Measurements from ENCODE around the gene ACSF3.

DNA sequence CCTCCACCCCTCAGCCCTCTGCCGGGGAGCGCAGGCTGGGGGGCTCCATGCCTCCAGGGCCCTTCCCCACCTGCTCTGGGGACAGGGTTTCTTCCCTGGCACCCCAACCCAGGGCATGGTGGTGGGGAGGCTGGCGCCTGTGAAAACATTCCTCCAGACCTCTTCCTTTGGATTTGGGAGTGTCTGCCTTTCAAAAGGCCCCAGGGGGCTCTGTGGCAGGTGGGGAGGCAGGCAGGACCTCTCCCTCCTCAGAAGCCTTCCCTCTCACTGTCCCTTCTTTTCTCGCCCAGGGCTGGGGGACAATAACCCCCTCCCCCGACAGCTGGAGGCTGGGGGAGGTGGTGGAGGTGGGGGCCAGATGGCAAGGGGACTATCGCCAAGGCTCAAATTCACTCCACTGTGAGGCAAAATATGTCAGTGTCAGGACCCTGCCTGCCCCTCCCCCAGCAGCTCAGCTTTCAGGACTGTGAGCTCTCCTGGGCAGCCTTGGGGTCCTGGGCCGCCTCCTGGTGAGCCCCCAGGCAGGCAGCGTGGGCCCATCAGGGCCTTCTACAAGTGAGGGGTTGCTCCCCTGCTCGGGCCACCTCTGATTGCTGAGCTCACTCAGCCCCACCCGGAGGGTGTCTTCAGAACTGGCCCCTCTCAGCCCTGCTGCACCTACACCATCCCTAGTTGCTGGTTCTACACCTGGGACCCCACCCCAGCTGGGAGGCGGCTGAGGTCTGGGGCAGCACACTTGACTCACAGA is 79.7 kb downstream of the ACSF3 start:
- TF ChIP-seq, protein P1, sequence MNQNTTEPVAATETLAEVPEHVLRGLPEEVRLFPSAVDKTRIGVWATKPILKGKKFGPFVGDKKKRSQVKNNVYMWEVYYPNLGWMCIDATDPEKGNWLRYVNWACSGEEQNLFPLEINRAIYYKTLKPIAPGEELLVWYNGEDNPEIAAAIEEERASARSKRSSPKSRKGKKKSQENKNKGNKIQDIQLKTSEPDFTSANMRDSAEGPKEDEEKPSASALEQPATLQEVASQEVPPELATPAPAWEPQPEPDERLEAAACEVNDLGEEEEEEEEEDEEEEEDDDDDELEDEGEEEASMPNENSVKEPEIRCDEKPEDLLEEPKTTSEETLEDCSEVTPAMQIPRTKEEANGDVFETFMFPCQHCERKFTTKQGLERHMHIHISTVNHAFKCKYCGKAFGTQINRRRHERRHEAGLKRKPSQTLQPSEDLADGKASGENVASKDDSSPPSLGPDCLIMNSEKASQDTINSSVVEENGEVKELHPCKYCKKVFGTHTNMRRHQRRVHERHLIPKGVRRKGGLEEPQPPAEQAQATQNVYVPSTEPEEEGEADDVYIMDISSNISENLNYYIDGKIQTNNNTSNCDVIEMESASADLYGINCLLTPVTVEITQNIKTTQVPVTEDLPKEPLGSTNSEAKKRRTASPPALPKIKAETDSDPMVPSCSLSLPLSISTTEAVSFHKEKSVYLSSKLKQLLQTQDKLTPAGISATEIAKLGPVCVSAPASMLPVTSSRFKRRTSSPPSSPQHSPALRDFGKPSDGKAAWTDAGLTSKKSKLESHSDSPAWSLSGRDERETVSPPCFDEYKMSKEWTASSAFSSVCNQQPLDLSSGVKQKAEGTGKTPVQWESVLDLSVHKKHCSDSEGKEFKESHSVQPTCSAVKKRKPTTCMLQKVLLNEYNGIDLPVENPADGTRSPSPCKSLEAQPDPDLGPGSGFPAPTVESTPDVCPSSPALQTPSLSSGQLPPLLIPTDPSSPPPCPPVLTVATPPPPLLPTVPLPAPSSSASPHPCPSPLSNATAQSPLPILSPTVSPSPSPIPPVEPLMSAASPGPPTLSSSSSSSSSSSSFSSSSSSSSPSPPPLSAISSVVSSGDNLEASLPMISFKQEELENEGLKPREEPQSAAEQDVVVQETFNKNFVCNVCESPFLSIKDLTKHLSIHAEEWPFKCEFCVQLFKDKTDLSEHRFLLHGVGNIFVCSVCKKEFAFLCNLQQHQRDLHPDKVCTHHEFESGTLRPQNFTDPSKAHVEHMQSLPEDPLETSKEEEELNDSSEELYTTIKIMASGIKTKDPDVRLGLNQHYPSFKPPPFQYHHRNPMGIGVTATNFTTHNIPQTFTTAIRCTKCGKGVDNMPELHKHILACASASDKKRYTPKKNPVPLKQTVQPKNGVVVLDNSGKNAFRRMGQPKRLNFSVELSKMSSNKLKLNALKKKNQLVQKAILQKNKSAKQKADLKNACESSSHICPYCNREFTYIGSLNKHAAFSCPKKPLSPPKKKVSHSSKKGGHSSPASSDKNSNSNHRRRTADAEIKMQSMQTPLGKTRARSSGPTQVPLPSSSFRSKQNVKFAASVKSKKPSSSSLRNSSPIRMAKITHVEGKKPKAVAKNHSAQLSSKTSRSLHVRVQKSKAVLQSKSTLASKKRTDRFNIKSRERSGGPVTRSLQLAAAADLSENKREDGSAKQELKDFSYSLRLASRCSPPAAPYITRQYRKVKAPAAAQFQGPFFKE (tag by site-specific recombination; IDR thresholded peaks at IDR 0.05; ENCODE audit: borderline replicate concordance), result no peak
- TF ChIP-seq, protein P2, sequence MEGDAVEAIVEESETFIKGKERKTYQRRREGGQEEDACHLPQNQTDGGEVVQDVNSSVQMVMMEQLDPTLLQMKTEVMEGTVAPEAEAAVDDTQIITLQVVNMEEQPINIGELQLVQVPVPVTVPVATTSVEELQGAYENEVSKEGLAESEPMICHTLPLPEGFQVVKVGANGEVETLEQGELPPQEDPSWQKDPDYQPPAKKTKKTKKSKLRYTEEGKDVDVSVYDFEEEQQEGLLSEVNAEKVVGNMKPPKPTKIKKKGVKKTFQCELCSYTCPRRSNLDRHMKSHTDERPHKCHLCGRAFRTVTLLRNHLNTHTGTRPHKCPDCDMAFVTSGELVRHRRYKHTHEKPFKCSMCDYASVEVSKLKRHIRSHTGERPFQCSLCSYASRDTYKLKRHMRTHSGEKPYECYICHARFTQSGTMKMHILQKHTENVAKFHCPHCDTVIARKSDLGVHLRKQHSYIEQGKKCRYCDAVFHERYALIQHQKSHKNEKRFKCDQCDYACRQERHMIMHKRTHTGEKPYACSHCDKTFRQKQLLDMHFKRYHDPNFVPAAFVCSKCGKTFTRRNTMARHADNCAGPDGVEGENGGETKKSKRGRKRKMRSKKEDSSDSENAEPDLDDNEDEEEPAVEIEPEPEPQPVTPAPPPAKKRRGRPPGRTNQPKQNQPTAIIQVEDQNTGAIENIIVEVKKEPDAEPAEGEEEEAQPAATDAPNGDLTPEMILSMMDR (tag by site-specific recombination; IDR thresholded peaks at IDR 0.05), result no peak
- TF ChIP-seq, protein P3, sequence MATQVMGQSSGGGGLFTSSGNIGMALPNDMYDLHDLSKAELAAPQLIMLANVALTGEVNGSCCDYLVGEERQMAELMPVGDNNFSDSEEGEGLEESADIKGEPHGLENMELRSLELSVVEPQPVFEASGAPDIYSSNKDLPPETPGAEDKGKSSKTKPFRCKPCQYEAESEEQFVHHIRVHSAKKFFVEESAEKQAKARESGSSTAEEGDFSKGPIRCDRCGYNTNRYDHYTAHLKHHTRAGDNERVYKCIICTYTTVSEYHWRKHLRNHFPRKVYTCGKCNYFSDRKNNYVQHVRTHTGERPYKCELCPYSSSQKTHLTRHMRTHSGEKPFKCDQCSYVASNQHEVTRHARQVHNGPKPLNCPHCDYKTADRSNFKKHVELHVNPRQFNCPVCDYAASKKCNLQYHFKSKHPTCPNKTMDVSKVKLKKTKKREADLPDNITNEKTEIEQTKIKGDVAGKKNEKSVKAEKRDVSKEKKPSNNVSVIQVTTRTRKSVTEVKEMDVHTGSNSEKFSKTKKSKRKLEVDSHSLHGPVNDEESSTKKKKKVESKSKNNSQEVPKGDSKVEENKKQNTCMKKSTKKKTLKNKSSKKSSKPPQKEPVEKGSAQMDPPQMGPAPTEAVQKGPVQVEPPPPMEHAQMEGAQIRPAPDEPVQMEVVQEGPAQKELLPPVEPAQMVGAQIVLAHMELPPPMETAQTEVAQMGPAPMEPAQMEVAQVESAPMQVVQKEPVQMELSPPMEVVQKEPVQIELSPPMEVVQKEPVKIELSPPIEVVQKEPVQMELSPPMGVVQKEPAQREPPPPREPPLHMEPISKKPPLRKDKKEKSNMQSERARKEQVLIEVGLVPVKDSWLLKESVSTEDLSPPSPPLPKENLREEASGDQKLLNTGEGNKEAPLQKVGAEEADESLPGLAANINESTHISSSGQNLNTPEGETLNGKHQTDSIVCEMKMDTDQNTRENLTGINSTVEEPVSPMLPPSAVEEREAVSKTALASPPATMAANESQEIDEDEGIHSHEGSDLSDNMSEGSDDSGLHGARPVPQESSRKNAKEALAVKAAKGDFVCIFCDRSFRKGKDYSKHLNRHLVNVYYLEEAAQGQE (tag by site-specific recombination; IDR thresholded peaks at IDR 0.05), result no peak
